Psoas muscle (tissue), 8 donors: ENCODE measurements around the gene COL5A1. TPM values are rescaled to one million over a fixed set of nuclear protein-coding genes. Genes with fewer than 3 reads are reported as not detected.
A peak's percentile ranks its signal among the peaks of the same experiment; 100 is the strongest.
"Not testable (repeated sequence)": the region's sequence is repeated elsewhere in the genome, so short reads cannot be mapped to it uniquely, and the experiment has no call there.

Source experiments
- ATAC-seq, 4 donors: fragments of 200-7000 bp; cut with Tn5 transposase; one replicate each; pipeline ENCODE4 v1.9.1; 2020; ENCODE audit warnings: moderate library complexity in 3 of 4, mild to moderate bottlenecking in 2 of 4
- DNase-seq, 2 donors: peaks; one replicate each; pipeline ENCODE4 v3.0.0-alpha.2; 2020
- H3K27ac ChIP-seq: fragments of 200-600 bp; one replicate; pipeline ENCODE4 v1.8.0; 2022
- H3K27me3 ChIP-seq, 3 donors: fragments of 200-600 bp in 1 of 3; one replicate each; pipeline versions ENCODE4 v1.6.1 to v1.8.0; 2013 to 2022; ENCODE audit warnings: low read length in 2 of 3, mild to moderate bottlenecking in 2 of 3, moderate library complexity in 1 of 3; ENCODE audit not compliant: insufficient read depth in 3 of 3
- H3K36me3 ChIP-seq, 2 donors: fragments of 200-600 bp in 1 of 2; one replicate each; pipeline versions ENCODE4 v1.6.1 to v1.8.0; 2013 to 2022; ENCODE audit warnings: low read depth in 1 of 2, mild to moderate bottlenecking in 1 of 2, moderate library complexity in 1 of 2; ENCODE audit not compliant: insufficient read depth in 1 of 2
- H3K4me1 ChIP-seq: fragments of 200-600 bp; one replicate; pipeline ENCODE4 v1.8.0; 2022
- H3K4me3 ChIP-seq: fragments of 200-600 bp; one replicate; pipeline ENCODE4 v1.8.0; 2022; ENCODE audit warnings: mild to moderate bottlenecking
- H3K9me3 ChIP-seq: fragments of 200-600 bp; one replicate; pipeline ENCODE4 v1.8.0; 2022
- WGBS, 3 donors: extraction: QIAGEN DNeasy Blood & Tissue Kit; methylation state at CpG; one replicate each; pipeline versions ENCODE4 v1.1.6 to v1.1.7; 2013; 5-methylcytosine and 5-hydroxymethylcytosine counted together
- intact Hi-C, 2 donors: fragments of 100-400 bp; cut with DNase I; formaldehyde crosslinking; loops; one replicate each; pipeline versions ENCODE4 v1.11.0 to v1.14.2; 2022
- polyA plus RNA-seq, 3 donors: library from polyadenylated mRNA; stranded (reverse); fragments of 200-250 nt; gene quantifications; one replicate each; pipeline ENCODE4 v1.2.3, GENCODE V29; 2013
- total RNA-seq, 4 donors: library from RNA; stranded (reverse); fragmentation: NEBNext Ultra II Directional in 2 of 4; extraction: Animal tissue kit (Norgen Biotek cat#: 25700) in 2 of 4; gene quantifications; one replicate each; pipeline versions ENCODE4 v1.2.1 to v1.2.4, GENCODE V29; 2021 to 2023
- TF ChIP-seq, protein P1 (sequence below): fragments of 200-600 bp; IDR thresholded peaks from one replicate; pipeline ENCODE4 v1.8.0; 2022; ENCODE audit warnings: antibody characterized with exemption
- donor health status: healthy with polysubstance abuse.
- donor health status: DM: no; HTN: no; CAD: no; lungs with moderate emphysema.
- donor health status: Bipolar disorder and iron deficiency.
- donor health status: healthy.
- donor health status: DM: yes; HTN: yes; CAD: no.
- donor health status: DM: no; HTN: no; CAD: no.
- donor health status: DM: no; HTN: no; CAD: no.
- donor health status: DM: yes; HTN: yes; CAD: no.

COL5A1 gene
- total and polyA plus RNA-seq, 7 donors, result 1.7 to 11.3 (median 3.4) TPM

- no peaks in the 10 kb centered on the region for H3K36me3 ChIP-seq
- no peak overlapping the region for H3K4me3 ChIP-seq
- H3K27ac ChIP-seq, result no peak overlapping the region
- peaks cover 0 to 45% (median 5%) of the 10 kb centered on the region in 3 donors for H3K27me3 ChIP-seq
- H3K4me1 ChIP-seq, result no peaks in the 10 kb centered on the region
- WGBS, 3 donors, result 41 to 56% (median 43%) methylated on average over 8 to 12 of the region's 12 CpGs
- DNase-seq (peak in 1 of 2 donors; percentile 29), ATAC-seq (no peak)
- no peaks in the 10 kb centered on the region for H3K9me3 ChIP-seq
- TF ChIP-seq, protein P1, sequence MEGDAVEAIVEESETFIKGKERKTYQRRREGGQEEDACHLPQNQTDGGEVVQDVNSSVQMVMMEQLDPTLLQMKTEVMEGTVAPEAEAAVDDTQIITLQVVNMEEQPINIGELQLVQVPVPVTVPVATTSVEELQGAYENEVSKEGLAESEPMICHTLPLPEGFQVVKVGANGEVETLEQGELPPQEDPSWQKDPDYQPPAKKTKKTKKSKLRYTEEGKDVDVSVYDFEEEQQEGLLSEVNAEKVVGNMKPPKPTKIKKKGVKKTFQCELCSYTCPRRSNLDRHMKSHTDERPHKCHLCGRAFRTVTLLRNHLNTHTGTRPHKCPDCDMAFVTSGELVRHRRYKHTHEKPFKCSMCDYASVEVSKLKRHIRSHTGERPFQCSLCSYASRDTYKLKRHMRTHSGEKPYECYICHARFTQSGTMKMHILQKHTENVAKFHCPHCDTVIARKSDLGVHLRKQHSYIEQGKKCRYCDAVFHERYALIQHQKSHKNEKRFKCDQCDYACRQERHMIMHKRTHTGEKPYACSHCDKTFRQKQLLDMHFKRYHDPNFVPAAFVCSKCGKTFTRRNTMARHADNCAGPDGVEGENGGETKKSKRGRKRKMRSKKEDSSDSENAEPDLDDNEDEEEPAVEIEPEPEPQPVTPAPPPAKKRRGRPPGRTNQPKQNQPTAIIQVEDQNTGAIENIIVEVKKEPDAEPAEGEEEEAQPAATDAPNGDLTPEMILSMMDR, result no peak
- intact Hi-C loops, result no loop called here
Measured at GRCh38 chr9:134710901-134711300, 69.3 kb downstream of the COL5A1 start.

- Histone ChIP-seq H3K4me3 (no peak overlapping the region), H3K9me3 (no peaks in the 10 kb centered on the region), H3K27me3 (peaks cover 0 to 52% (median 11%) of the 10 kb centered on the region in 3 donors), H3K36me3 (no peaks in the 10 kb centered on the region), H3K27ac (no peak overlapping the region), H3K4me1 (no peaks in the 10 kb centered on the region)
- ATAC-seq (no peak), DNase-seq (no peak)
- TF ChIP-seq, protein P1, result no peak
- WGBS, 3 donors, result 43 to 52% (median 45%) methylated on average over 2 of the region's 2 CpGs
- intact Hi-C loops, result no loop called here
Measured at GRCh38 chr9:134712243-134712642, 70.6 kb downstream of the COL5A1 start.

- peak in 1 of 4 donors; percentile 45 for ATAC-seq
- H3K27ac ChIP-seq, result no peak overlapping the region
- no peak overlapping the region for H3K4me3 ChIP-seq
- TF ChIP-seq, protein P1, result no peak
- WGBS, 3 donors, result 42 to 54% (median 46%) methylated on average over 10 of the region's 10 CpGs
- H3K9me3 ChIP-seq, result no peaks in the 10 kb centered on the region
- H3K27me3 ChIP-seq, result peaks cover 0 to 59% (median 11%) of the 10 kb centered on the region in 3 donors
- no peaks in the 10 kb centered on the region for H3K4me1 ChIP-seq
- no peaks in the 10 kb centered on the region for H3K36me3 ChIP-seq
- intact Hi-C loops, result no loop called here
- peak; percentile 58 to 72 for DNase-seq
Measured at GRCh38 chr9:134712926-134713325, 71.3 kb downstream of the COL5A1 start.

- H3K36me3 ChIP-seq, H3K4me1 ChIP-seq, ATAC-seq, intact Hi-C loops, H3K27ac ChIP-seq, H3K4me3 ChIP-seq, DNase-seq, H3K9me3 ChIP-seq: not testable (repeated sequence)
- peaks cover 0 to 62% (median 6%) of the 10 kb centered on the region in 3 donors for H3K27me3 ChIP-seq
- 85 to 86% (median 86%) methylated on average over 5 of the region's 5 CpGs for WGBS, 3 donors
Measured at GRCh38 chr9:134715536-134715935, 73.9 kb downstream of the COL5A1 start.

- no peak for ATAC-seq
- intact Hi-C loops, result no loop called here
- Histone ChIP-seq H3K36me3 (no peaks in the 10 kb centered on the region), H3K4me1 (no peaks in the 10 kb centered on the region), H3K4me3 (no peak overlapping the region), H3K27me3 (peaks cover 0 to 63% (median 6%) of the 10 kb centered on the region in 3 donors), H3K9me3 (no peaks in the 10 kb centered on the region), H3K27ac (no peak overlapping the region)
- TF ChIP-seq, protein P1, result no peak
- no peak for DNase-seq
- 63 to 73% (median 70%) methylated on average over 8 of the region's 8 CpGs for WGBS, 3 donors
Measured at GRCh38 chr9:134716067-134716466, 74.5 kb downstream of the COL5A1 start.
